ENCODE results near the gene PTPRCAP. TPM values are rescaled to one million over a fixed set of nuclear protein-coding genes. Genes with fewer than 3 reads are reported as not detected.

PTPRCAP gene
- total and polyA plus RNA-seq, 9 of the 15 experiments (the other 6 are each of a cell fraction or from before 2014, with no cell fraction given), result 0.22 to 2.0 (median 1.1) TPM; not detected in 4

GRCh38 chr11:67423466-67423865 lies 14.0 kb downstream of the PTPRCAP start:
- ChIA-PET POLR2A (interaction anchor here (0.6 to 2.0 kb wide), 5 partner anchors 11 to 54 kb away, joined by 3 to 9 read pairs (median 4); partner anchors contain the start of gene PPP1CA), CTCF (ENCODE audit: low intra/inter-chr PET ratio) (no interaction called here)
- Histone ChIP-seq H3K4me2 (ENCODE audit: insufficient read depth, low read length) (no peak overlapping the region), H3K9me3 (replicated peaks; ENCODE audit: control insufficient read depth, insufficient read depth, low read depth, low read length) (no peaks in the 10 kb centered on the region), H3K4me3 (no peak overlapping the region), H3K9ac (ENCODE audit: insufficient read depth in 1 of 2, low read depth in 2 of 2, low read length in 2 of 2) (peak overlapping the region in 1 of 2 experiments; percentile 82; a peak in 2 of 4 replicates), H3K36me3 (ENCODE audit: control insufficient read depth, insufficient read depth, low read length) (no peaks in the 10 kb centered on the region), H2AFZ (ENCODE audit: low read depth, low read length) (no peak overlapping the region), H3K27me3 (ENCODE audit: control insufficient read depth in 2 of 2, insufficient read depth in 2 of 2, low read length in 2 of 2) (no peaks in the 10 kb centered on the region), H3K9me1 (ENCODE audit: control insufficient read depth, insufficient read depth, low read length) (peaks cover 4% of the 10 kb centered on the region), H3K27ac (ENCODE audit: extremely low read depth, low read depth, low read length) (no peak overlapping the region), H4K20me1 (replicated peaks; ENCODE audit: control insufficient read depth, insufficient read depth, low read length) (no peaks in the 10 kb centered on the region), H3K4me1 (replicated peaks in 1 of 2; ENCODE audit: control insufficient read depth in 2 of 2, insufficient read depth in 2 of 2, low read length in 2 of 2) (peaks cover 10 to 61% of the 10 kb centered on the region in 2 experiments), H3K79me2 (ENCODE audit: control insufficient read depth, insufficient read depth, low read length) (peaks cover 10% of the 10 kb centered on the region)
- WGBS (ENCODE audit: insufficient coverage, low coverage, missing lambda C conversion rate), result 91% methylated on average over 12 of the region's 13 CpGs
- ATAC-seq, result no peak
- DNase-seq (ENCODE audit: extremely low read depth in 1 of 4, low spot score in 3 of 4), result no peak
- no peak for TF ChIP-seq ARID3A (IDR thresholded peaks at IDR 0.05; ENCODE audit: borderline replicate concordance, low read depth, low read length)
- TF ChIP-seq ZNF449 (CRISPR knock-in tag; IDR thresholded peaks at IDR 0.05), result no peak
- no peak for TF ChIP-seq KLF10 (CRISPR knock-in tag; IDR thresholded peaks at IDR 0.05)
- no peak for TF ChIP-seq SMAD2 (IDR thresholded peaks at IDR 0.05; ENCODE audit: low read depth, low read length)
- TF ChIP-seq ERF (CRISPR knock-in tag; IDR thresholded peaks at IDR 0.05), result no peak
- TF ChIP-seq HES1 (IDR thresholded peaks at IDR 0.05; ENCODE audit: low read depth), result no peak
- TF ChIP-seq ELF2 (CRISPR knock-in tag; IDR thresholded peaks at IDR 0.05), result no peak
- no peak for TF ChIP-seq ZNF197 (CRISPR knock-in tag; IDR thresholded peaks at IDR 0.05; ENCODE audit: low read depth)
- no peak for TF ChIP-seq STAT6 (CRISPR knock-in tag; IDR thresholded peaks at IDR 0.05)
- no peak for TF ChIP-seq SMAD4 (CRISPR knock-in tag; conservative IDR thresholded peaks at IDR 0.05)
- no peak for TF ChIP-seq THRAP3 (IDR thresholded peaks at IDR 0.05; ENCODE audit: borderline replicate concordance)
- TF ChIP-seq ETS2 (tag; IDR thresholded peaks at IDR 0.05; ENCODE audit: borderline replicate concordance, poor library complexity, severe bottlenecking), result no peak
- intact Hi-C loops (cut with micrococcal nuclease) (loop anchor here (5.0 kb wide), 1 partner anchor 44 kb away; the partner anchor contains the start of gene TMEM134), in situ Hi-C loops (cut with MboI) (no loop called here)
- no peak for FAIRE-seq
- no TSS peak for BruUV-seq (replicated peaks)
